WERI-Rb-1 (cell line): ENCODE results near the gene PCDHGB2.
"Not testable (repeated sequence)": the region's sequence is repeated elsewhere in the genome, so short reads cannot be mapped to it uniquely, and the experiment has no call there.

Source experiments
- DNase-seq: peaks from one replicate; pipeline ENCODE4 v3.0.0-alpha.2; 2020
- H3K27ac ChIP-seq: fragments of 250-450 bp; sonication (Bioruptor Pico); 2 replicates; pipeline ENCODE4 v1.5.1; 2020; ENCODE audit warnings: mild to moderate bottlenecking, moderate library complexity
- H3K27me3 ChIP-seq: fragments of 250-450 bp; sonication (Bioruptor Pico); 2 replicates; pipeline ENCODE4 v1.5.1; 2021; ENCODE audit warnings: mild to moderate bottlenecking, low read depth, moderate library complexity; ENCODE audit not compliant: insufficient read depth, severe bottlenecking
- H3K36me3 ChIP-seq: fragments of 250-450 bp; sonication (Bioruptor Pico); 2 replicates; pipeline ENCODE4 v1.5.1; 2020; ENCODE audit warnings: mild to moderate bottlenecking, moderate library complexity
- H3K4me3 ChIP-seq: 2 replicates; pipeline ENCODE4 v1.5.1; 2011; ENCODE audit warnings: low read depth, mild to moderate bottlenecking, control low read depth, low read length
- H3K9me3 ChIP-seq: fragments of 250-450 bp; sonication (Bioruptor Pico); 2 replicates; pipeline ENCODE4 v1.5.1; 2021; ENCODE audit warnings: mild to moderate bottlenecking, moderate library complexity; ENCODE audit not compliant: severe bottlenecking
- CTCF ChIP-seq: IDR thresholded peaks from 2 replicates; pipeline ENCODE4 v1.5.1; 2011; ENCODE audit warnings: low read depth, mild to moderate bottlenecking, control low read depth, inconsistent platforms, low read length

PCDHGB2 gene

DNA sequence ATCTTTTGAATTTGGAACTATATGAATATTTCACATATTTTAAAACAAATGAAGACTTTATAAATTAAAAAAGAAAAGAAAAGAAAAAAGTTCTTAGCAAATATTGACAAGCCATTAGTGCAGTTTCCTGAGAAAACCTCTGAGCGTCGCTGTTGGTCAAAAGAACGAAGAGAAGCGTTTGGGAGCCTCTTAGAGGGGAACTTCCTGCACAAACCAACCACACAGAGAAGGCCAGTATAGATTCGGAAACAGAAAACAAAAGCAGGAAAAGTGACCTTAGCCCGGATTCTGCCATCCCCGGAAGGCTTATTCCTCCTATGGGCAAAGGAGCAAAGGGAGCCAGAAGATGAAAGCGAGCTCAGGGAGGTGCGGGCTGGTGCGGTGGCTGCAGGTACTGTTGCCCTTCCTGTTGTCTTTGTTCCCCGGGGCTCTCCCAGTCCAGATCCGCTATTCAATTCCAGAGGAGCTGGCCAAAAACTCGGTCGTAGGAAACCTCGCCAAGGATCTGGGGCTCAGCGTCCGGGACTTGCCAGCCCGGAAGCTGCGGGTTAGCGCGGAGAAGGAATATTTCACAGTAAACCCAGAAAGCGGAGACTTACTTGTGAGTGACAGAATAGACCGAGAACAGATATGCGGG, at the start of gene PCDHGB2:
Gene PCDHGB2 (plus strand): TSS at position 205 of the 637 bp plus-strand sequence. CDS start 142 bp downstream, at position 347.
- H3K27me3 ChIP-seq: no peaks in the 10 kb centered on the region
- no peak for DNase-seq
- no peak within 1 kb of the TSS for H3K4me3 ChIP-seq
- peaks cover 23% of the 10 kb centered on the region for H3K9me3 ChIP-seq
- 0 out of 2 replicates have a peak, but pooled peaks have one; percentile 2 for TF ChIP-seq CTCF
- H3K36me3 ChIP-seq: no peaks in the 10 kb centered on the region
- H3K27ac ChIP-seq: no peak within 1 kb of the TSS

GRCh38 chr5:141313711-141314110, 46.1 kb upstream of the PCDHGB2 start:
- peaks cover 23% of the 10 kb centered on the region for H3K36me3 ChIP-seq
- DNase-seq: no peak

GRCh38 chr5:141316963-141317362, 42.8 kb upstream of the PCDHGB2 start:
- H3K27ac ChIP-seq, H3K4me3 ChIP-seq, H3K27me3 ChIP-seq, DNase-seq: not testable (repeated sequence)
- Histone ChIP-seq H3K36me3 (peaks cover 39% of the 10 kb centered on the region), H3K9me3 (peaks cover 29% of the 10 kb centered on the region)

More at GRCh38 chr5:141313711-141314110, 46.1 kb upstream of the PCDHGB2 start:
- Histone ChIP-seq H3K27ac (no peak overlapping the region), H3K4me3 (no peak overlapping the region), H3K27me3 (no peaks in the 10 kb centered on the region), H3K9me3 (peaks cover 11% of the 10 kb centered on the region)
- no peak for TF ChIP-seq CTCF

GRCh38 chr5:141319202-141319601, 40.6 kb upstream of the PCDHGB2 start:
- Histone ChIP-seq H3K27ac (no peak overlapping the region), H3K36me3 (peaks cover 39% of the 10 kb centered on the region), H3K27me3 (no peaks in the 10 kb centered on the region), H3K9me3 (peaks cover 29% of the 10 kb centered on the region), H3K4me3 (no peak overlapping the region)
- DNase-seq: no peak
- no peak for TF ChIP-seq CTCF

GRCh38 chr5:141319699-141320098, 40.1 kb upstream of the PCDHGB2 start:
- H3K27ac ChIP-seq: no peak overlapping the region; the same call in 1 of the 2 replicates
- peak overlapping the region; percentile 100 for H3K4me3 ChIP-seq
- no peak for TF ChIP-seq CTCF
- no peak for DNase-seq
- peaks cover 29% of the 10 kb centered on the region for H3K9me3 ChIP-seq
- H3K36me3 ChIP-seq: peaks cover 39% of the 10 kb centered on the region
- no peaks in the 10 kb centered on the region for H3K27me3 ChIP-seq

DNA sequence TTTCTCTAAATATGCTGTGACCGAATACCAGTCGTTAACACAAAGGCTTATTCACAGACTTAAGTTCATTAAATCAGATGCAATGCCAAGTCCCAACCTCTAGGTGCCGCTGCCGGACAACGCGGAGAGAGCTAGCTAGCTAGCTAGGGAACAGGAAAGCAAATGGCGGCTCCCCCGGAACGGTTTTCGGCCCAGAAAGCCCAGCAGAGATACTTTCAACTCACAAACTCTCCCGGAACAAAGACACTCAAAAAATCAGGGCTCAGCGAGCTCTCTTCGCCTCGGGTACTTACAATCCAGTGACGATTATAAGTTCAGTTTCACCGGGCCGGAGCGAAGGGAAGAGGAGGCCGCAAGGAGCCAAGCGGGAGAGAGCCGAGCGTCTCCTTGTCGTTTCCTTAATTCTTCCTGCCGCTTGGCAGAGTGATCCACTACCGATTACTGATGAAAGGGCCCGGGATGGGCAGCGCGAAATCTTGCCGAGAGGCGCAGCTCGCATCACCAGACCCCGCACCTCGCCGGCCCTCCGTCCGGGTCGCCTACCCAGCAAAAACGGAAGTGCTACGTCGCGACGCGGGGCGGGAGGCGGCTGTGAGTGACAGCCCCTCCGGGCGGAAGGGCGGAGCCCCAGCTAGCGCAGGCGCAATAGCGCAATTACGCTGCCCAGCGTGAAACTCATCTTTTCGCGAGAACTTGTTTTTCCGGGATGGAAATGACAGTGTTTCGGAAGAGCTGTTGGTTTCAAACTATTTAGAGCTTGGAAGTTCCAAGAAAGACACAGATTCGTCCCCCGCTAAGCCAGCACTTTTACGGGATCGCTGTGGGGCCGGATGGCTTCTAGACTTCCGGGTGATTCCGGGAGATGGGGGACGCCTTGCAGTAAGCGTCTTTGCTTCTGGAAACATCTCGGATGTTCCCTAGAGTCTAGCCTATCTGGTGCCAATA, 39.3 kb upstream of the PCDHGB2 start, which contains the start of gene TAF7:
Gene TAF7 (minus strand): TSS at position 560 of the 945 bp plus-strand sequence. CDS start 740 bp downstream, outside the sequence.
- peak; percentile 92 for DNase-seq
- peak within 1 kb of the TSS; percentile 94 for H3K27ac ChIP-seq
- H3K9me3 ChIP-seq: peaks cover 29% of the 10 kb centered on the region
- peak; percentile 81 for TF ChIP-seq CTCF
- peaks cover 39% of the 10 kb centered on the region for H3K36me3 ChIP-seq
- no peaks in the 10 kb centered on the region for H3K27me3 ChIP-seq
- H3K4me3 ChIP-seq: peak within 1 kb of the TSS; percentile 100
